22Rv1 (cell line): Measurements from ENCODE around the gene MAPK11.

Experiments used
- ZFX ChIP-seq: fragments of 450-650 bp; IDR thresholded peaks from 2 replicates; pipeline ENCODE4 v1.6.1; 2017; ENCODE audit warnings: antibody characterized with exemption, borderline replicate concordance
- TF ChIP-seq, protein P1 (sequence below): fragments of 450-650 bp; IDR thresholded peaks from 2 replicates; pipeline ENCODE4 v1.5.1; 2017; ENCODE audit warnings: mild to moderate bottlenecking

DNA sequence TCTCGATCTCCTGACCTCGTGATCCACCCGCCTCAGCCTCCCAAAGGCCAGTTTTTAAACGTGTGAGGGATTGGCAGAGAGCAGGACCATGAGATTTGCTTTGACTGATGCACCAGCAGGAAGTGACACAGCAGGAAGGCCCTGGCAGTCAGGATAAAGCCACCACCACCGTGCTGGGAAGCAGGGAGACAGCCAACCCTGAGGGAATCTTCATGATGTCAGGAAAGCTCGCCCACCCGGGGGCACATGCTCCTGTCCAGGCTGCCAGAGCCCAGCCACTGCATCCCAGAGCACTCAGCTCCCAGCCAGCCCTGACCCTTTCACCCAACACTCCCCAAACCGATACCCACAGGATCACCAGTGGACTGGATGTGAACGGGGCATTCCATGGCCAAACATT, 31.4 kb downstream of the MAPK11 start:
- TF ChIP-seq, protein P1, sequence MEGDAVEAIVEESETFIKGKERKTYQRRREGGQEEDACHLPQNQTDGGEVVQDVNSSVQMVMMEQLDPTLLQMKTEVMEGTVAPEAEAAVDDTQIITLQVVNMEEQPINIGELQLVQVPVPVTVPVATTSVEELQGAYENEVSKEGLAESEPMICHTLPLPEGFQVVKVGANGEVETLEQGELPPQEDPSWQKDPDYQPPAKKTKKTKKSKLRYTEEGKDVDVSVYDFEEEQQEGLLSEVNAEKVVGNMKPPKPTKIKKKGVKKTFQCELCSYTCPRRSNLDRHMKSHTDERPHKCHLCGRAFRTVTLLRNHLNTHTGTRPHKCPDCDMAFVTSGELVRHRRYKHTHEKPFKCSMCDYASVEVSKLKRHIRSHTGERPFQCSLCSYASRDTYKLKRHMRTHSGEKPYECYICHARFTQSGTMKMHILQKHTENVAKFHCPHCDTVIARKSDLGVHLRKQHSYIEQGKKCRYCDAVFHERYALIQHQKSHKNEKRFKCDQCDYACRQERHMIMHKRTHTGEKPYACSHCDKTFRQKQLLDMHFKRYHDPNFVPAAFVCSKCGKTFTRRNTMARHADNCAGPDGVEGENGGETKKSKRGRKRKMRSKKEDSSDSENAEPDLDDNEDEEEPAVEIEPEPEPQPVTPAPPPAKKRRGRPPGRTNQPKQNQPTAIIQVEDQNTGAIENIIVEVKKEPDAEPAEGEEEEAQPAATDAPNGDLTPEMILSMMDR = no peak
- no peak for TF ChIP-seq ZFX
